BE2C (cell line): ENCODE measurements around the gene TMBIM4.

Experiments used
- DNase-seq: peaks from one replicate; pipeline ENCODE4 v3.0.0-alpha.2; 2020
- H3K27me3 ChIP-seq: fragments of 250-450 bp; sonication (Bioruptor Pico); 2 replicates; pipeline ENCODE4 v1.5.1; 2020; ENCODE audit warnings: mild to moderate bottlenecking
- H3K36me3 ChIP-seq: fragments of 250-450 bp; sonication (Bioruptor Pico); 2 replicates; pipeline ENCODE4 v1.5.1; 2020; ENCODE audit warnings: mild to moderate bottlenecking
- H3K4me1 ChIP-seq: fragments of 250-450 bp; sonication (Bioruptor Pico); 2 replicates; pipeline ENCODE4 v1.5.1; 2020
- H3K4me3 ChIP-seq: 2 replicates; pipeline ENCODE4 v1.5.1; 2011; ENCODE audit warnings: low read depth, low read length
- H3K9me3 ChIP-seq: fragments of 250-450 bp; sonication (Bioruptor Pico); 2 replicates; pipeline ENCODE4 v1.5.1; 2020
- TF ChIP-seq, protein P1 (sequence below): IDR thresholded peaks from 2 replicates; pipeline ENCODE4 v1.5.1; 2012; ENCODE audit warnings: mild to moderate bottlenecking, low read depth, low read length

The TMBIM4 gene

GRCh38 chr12:66168410-66168809 lies 1.4 kb downstream of the TMBIM4 start:
- DNase-seq = no peak
- no peaks in the 10 kb centered on the region for H3K36me3 ChIP-seq
- no peak overlapping the region for H3K4me3 ChIP-seq
- H3K27me3 ChIP-seq = no peaks in the 10 kb centered on the region
- H3K9me3 ChIP-seq = no peaks in the 10 kb centered on the region
- TF ChIP-seq, protein P1, sequence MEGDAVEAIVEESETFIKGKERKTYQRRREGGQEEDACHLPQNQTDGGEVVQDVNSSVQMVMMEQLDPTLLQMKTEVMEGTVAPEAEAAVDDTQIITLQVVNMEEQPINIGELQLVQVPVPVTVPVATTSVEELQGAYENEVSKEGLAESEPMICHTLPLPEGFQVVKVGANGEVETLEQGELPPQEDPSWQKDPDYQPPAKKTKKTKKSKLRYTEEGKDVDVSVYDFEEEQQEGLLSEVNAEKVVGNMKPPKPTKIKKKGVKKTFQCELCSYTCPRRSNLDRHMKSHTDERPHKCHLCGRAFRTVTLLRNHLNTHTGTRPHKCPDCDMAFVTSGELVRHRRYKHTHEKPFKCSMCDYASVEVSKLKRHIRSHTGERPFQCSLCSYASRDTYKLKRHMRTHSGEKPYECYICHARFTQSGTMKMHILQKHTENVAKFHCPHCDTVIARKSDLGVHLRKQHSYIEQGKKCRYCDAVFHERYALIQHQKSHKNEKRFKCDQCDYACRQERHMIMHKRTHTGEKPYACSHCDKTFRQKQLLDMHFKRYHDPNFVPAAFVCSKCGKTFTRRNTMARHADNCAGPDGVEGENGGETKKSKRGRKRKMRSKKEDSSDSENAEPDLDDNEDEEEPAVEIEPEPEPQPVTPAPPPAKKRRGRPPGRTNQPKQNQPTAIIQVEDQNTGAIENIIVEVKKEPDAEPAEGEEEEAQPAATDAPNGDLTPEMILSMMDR = no peak
- H3K4me1 ChIP-seq = no peaks in the 10 kb centered on the region

DNA sequence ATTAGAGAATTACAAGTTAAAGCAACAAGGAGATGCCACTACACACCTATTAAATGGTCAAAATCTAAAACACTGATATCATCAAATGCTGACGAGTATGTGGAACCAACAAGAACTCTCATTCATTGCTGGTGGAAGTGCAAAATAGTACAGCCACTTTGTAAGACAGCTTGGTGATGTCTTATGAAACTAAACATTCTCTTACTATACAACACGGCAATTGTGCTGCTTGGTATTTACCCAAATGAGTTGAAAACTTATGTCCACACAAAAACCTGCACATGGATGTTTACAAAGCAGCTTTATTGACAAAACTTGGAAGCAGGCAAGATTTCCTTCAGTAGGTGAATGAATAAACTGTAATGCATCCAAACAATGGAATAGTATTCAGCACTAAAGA lies 3.2 kb downstream of the TMBIM4 start:
- Histone ChIP-seq H3K4me1 (no peaks in the 10 kb centered on the region; the same call in 1 of the 2 replicates), H3K36me3 (no peaks in the 10 kb centered on the region), H3K27me3 (no peaks in the 10 kb centered on the region), H3K4me3 (no peak overlapping the region), H3K9me3 (no peaks in the 10 kb centered on the region)
- no peak for DNase-seq
- TF ChIP-seq, protein P1 = no peak

GRCh38 chr12:66165141-66165540 lies 4.7 kb downstream of the TMBIM4 start:
- TF ChIP-seq, protein P1 = no peak

DNA sequence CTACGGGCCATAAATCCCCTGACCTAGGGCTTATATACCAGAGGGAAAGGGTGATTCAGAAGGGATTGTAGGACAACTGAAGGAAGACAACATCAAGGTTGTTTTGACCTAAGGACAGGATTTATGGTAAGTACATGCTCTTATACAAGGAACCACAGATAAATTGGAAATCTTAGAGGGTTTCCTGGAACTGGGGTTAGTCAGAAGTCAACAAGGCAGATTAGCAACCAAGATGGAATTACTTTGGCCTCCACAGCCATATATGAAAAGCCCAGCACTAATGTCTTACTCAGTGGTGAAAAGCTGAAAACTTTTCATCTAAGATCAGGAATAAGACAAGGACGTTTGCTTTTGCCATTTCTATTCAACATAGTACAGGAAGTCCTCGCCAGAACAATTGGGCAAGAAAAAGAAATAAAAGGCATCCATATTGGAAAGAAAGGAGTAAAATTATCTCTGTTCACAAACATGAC lies 5.4 kb downstream of the TMBIM4 start:
- Histone ChIP-seq H3K9me3 (no peaks in the 10 kb centered on the region), H3K4me1 (no peaks in the 10 kb centered on the region; the same call in 1 of the 2 replicates), H3K4me3 (no peak overlapping the region), H3K36me3 (no peaks in the 10 kb centered on the region), H3K27me3 (no peaks in the 10 kb centered on the region)
- TF ChIP-seq, protein P1 = no peak
- DNase-seq = no peak

More at GRCh38 chr12:66165141-66165540, 4.7 kb downstream of the TMBIM4 start:
- Histone ChIP-seq H3K4me3 (no peak overlapping the region), H3K4me1 (no peaks in the 10 kb centered on the region; the same call in 1 of the 2 replicates), H3K36me3 (no peaks in the 10 kb centered on the region), H3K27me3 (no peaks in the 10 kb centered on the region), H3K9me3 (no peaks in the 10 kb centered on the region)
- DNase-seq = no peak

DNA sequence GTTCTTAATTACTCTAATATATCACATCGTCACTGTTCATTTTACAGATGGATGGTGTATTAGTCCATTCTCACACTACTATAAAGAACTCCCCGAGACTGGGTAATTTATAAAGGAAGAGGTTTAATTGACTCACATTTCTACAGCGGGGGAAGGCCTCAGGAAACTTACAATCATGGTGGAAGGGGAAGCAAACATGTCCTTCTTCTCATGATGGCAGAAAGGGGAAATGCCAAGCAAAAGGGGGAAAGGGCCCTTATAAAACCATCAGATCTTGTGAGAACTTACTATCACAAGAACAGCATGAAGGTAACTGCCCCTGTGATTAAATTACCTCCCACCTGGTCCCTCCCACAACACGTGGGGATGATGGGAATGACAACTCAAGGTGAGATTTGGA lies 6.5 kb downstream of the TMBIM4 start:
- no peaks in the 10 kb centered on the region for H3K9me3 ChIP-seq
- no peak overlapping the region for H3K4me3 ChIP-seq
- H3K27me3 ChIP-seq = no peaks in the 10 kb centered on the region
- TF ChIP-seq, protein P1 = no peak
- no peak for DNase-seq
- no peaks in the 10 kb centered on the region; the same call in 1 of the 2 replicates for H3K4me1 ChIP-seq
- no peaks in the 10 kb centered on the region for H3K36me3 ChIP-seq

DNA sequence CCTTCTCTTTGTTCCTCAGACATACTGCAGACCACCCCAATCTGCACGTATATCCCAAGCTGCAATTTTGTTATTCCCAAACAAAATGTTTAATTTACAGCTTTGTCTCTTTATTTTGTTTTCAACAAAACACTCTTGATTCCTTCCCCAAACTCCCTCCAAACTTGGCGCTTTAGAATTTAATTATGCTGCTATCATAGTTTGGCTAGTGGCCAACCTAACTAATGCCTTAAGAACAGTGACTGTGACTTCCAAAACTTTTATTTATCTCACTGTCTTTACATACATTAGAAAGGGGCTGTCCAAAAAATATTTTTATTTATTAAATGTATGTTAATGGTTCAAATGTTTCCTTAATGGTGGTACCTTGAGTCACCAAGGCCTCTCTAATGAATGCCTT lies 7.1 kb downstream of the TMBIM4 start:
- Histone ChIP-seq H3K4me1 (no peaks in the 10 kb centered on the region; the same call in 1 of the 2 replicates), H3K4me3 (no peak overlapping the region), H3K27me3 (no peaks in the 10 kb centered on the region), H3K36me3 (no peaks in the 10 kb centered on the region), H3K9me3 (no peaks in the 10 kb centered on the region)
- DNase-seq = no peak
- TF ChIP-seq, protein P1 = no peak
